Measurements from ENCODE around the gene CFAP20DC. TPM values are rescaled to one million over a fixed set of nuclear protein-coding genes. Genes with fewer than 3 reads are reported as not detected.

CFAP20DC gene
- total and polyA plus RNA-seq, 12 donors, result 0.13 to 0.25 (median 0.14) TPM; not detected in 8

DNA sequence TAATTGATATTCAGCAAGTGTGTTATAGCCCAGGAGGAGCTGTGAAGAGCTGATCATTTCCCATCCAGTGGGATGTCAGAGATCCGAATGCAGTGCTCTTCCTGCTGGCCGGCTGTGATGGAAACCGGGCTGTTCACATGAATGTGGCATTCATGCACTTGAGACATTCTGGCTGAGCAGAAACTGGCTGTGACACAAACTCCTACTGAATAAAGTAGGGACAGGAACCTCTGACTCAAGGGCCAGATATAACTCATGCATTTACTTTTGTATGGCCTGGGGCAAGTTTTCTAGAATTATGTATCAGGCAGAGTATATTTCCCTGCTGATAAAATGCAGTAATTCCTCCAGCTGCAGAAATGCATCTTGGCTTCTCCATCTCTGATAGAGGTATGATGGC, 299.9 kb downstream of the CFAP20DC start:
- no peaks in the 10 kb centered on the region for H3K4me1 ChIP-seq
- 67 to 73% methylated on average over 3 of the region's 3 CpGs for WGBS, 2 donors
- TF ChIP-seq, protein P1, sequence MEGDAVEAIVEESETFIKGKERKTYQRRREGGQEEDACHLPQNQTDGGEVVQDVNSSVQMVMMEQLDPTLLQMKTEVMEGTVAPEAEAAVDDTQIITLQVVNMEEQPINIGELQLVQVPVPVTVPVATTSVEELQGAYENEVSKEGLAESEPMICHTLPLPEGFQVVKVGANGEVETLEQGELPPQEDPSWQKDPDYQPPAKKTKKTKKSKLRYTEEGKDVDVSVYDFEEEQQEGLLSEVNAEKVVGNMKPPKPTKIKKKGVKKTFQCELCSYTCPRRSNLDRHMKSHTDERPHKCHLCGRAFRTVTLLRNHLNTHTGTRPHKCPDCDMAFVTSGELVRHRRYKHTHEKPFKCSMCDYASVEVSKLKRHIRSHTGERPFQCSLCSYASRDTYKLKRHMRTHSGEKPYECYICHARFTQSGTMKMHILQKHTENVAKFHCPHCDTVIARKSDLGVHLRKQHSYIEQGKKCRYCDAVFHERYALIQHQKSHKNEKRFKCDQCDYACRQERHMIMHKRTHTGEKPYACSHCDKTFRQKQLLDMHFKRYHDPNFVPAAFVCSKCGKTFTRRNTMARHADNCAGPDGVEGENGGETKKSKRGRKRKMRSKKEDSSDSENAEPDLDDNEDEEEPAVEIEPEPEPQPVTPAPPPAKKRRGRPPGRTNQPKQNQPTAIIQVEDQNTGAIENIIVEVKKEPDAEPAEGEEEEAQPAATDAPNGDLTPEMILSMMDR (IDR thresholded peaks at IDR 0.05), result no peak
- H3K27me3 ChIP-seq, result peaks cover 0 to 12% (median 0%) of the 10 kb centered on the region in 7 donors
- intact Hi-C loops (cut with DNase I), result no loop called here
- H3K27ac ChIP-seq, result no peak overlapping the region
- H3K9me3 ChIP-seq, result no peaks in the 10 kb centered on the region
- H3K36me3 ChIP-seq, result no peaks in the 10 kb centered on the region
- ATAC-seq (no peak), DNase-seq (no peak)
- no peak overlapping the region for H3K4me3 ChIP-seq

- H3K27ac ChIP-seq, result no peak overlapping the region
- TF ChIP-seq, protein P1 (IDR thresholded peaks at IDR 0.05), result no peak
- H3K36me3 ChIP-seq, result no peaks in the 10 kb centered on the region
- H3K4me3 ChIP-seq, result no peak overlapping the region
- intact Hi-C loops (cut with DNase I), result no loop called here
- H3K27me3 ChIP-seq, result peaks cover 0 to 11% (median 0%) of the 10 kb centered on the region in 7 donors
- no peaks in the 10 kb centered on the region for H3K4me1 ChIP-seq
- H3K9me3 ChIP-seq, result no peaks in the 10 kb centered on the region
- DNase-seq (no peak), ATAC-seq (no peak)
- WGBS, 2 donors, result 18 to 31% methylated on average over 4 of the region's 4 CpGs
Observed at GRCh38 chr3:58748024-58748423, 301.8 kb downstream of the CFAP20DC start.

GRCh38 chr3:58746758-58747157, 303.1 kb downstream of the CFAP20DC start:
- H3K9me3 ChIP-seq, result no peaks in the 10 kb centered on the region
- no peaks in the 10 kb centered on the region for H3K4me1 ChIP-seq
- 92 to 94% methylated on average over 3 of the region's 3 CpGs for WGBS, 2 donors
- DNase-seq, result no peak
- ATAC-seq, result no peak
- TF ChIP-seq, protein P1 (IDR thresholded peaks at IDR 0.05), result no peak
- intact Hi-C loops (cut with DNase I), result no loop called here
- no peak overlapping the region for H3K27ac ChIP-seq
- H3K36me3 ChIP-seq, result no peaks in the 10 kb centered on the region
- H3K27me3 ChIP-seq, result peaks cover 0 to 11% (median 0%) of the 10 kb centered on the region in 7 donors
- H3K4me3 ChIP-seq, result no peak overlapping the region

- no peak overlapping the region for H3K4me3 ChIP-seq
- DNase-seq (no peak), ATAC-seq (no peak)
- H3K9me3 ChIP-seq, result no peaks in the 10 kb centered on the region
- TF ChIP-seq, protein P1 (IDR thresholded peaks at IDR 0.05), result no peak
- H3K27ac ChIP-seq, result no peak overlapping the region
- H3K36me3 ChIP-seq, result no peaks in the 10 kb centered on the region
- WGBS, 2 donors, result 76 to 91% methylated on average over 1 of the region's 1 CpG
- H3K4me1 ChIP-seq, result no peaks in the 10 kb centered on the region
- intact Hi-C loops (cut with DNase I), result no loop called here
- H3K27me3 ChIP-seq, result peaks cover 0 to 11% (median 0%) of the 10 kb centered on the region in 7 donors
Observed at GRCh38 chr3:58743296-58743695, 306.5 kb downstream of the CFAP20DC start.

Measured in heart right ventricle (tissue), 16 donors.